Ovary (tissue), 9 donors: ENCODE data around the gene CD63. TPM values are rescaled to one million over a fixed set of nuclear protein-coding genes. Genes with fewer than 3 reads are reported as not detected.

Source experiments
- DNase-seq, 5 donors: peaks; one replicate each; pipeline ENCODE4 v3.0.0-alpha.2; 2019 to 2020
- H3K27ac ChIP-seq, 2 donors: fragments of 200-600 bp; one replicate each; pipeline versions ENCODE4 v1.5.1 to v1.8.0; 2019 to 2022
- H3K27me3 ChIP-seq: fragments of 200-600 bp; one replicate; pipeline ENCODE4 v1.8.0; 2022
- H3K36me3 ChIP-seq: fragments of 200-600 bp; sonication (generic); one replicate; pipeline ENCODE4 v1.5.1; 2019
- H3K4me1 ChIP-seq: one replicate; pipeline ENCODE4 v1.8.1; 2013; ENCODE audit warnings: mild to moderate bottlenecking, moderate library complexity; ENCODE audit not compliant: insufficient read depth
- H3K4me3 ChIP-seq: fragments of 200-600 bp; sonication (generic); one replicate; pipeline ENCODE4 v1.5.1; 2017
- H3K9me3 ChIP-seq, 2 donors: fragments of 200-600 bp in 1 of 2; sonication (generic) in 1 of 2; one replicate each; pipeline versions ENCODE4 v1.5.1 to v1.8.1; 2013 to 2019; ENCODE audit warnings: mild to moderate bottlenecking in 1 of 2, moderate library complexity in 1 of 2
- EP300 ChIP-seq: sonication (generic); formaldehyde crosslinking; IDR thresholded peaks from one replicate; pipeline ENCODE4 v1.6.1; 2017; ENCODE audit warnings: antibody characterized with exemption
- POLR2A ChIP-seq: fragments of 450-650 bp; IDR thresholded peaks from one replicate; pipeline ENCODE4 v1.6.1; 2017; ENCODE audit warnings: antibody characterized with exemption, mild to moderate bottlenecking, moderate library complexity
- WGBS, 3 donors: extraction: QIAGEN DNeasy Blood & Tissue Kit in 1 of 3; methylation state at CpG; one replicate each; pipeline versions ENCODE4 v1.1.5 to v1.1.7; 2013 to 2017; 5-methylcytosine and 5-hydroxymethylcytosine counted together
- intact Hi-C, 4 donors: fragments of 100-400 bp; cut with DNase I; formaldehyde crosslinking; loops; one replicate each; pipeline versions ENCODE4 v1.11.0 to v1.15.1; 2022 to 2023
- polyA plus RNA-seq, 2 donors: library from polyadenylated mRNA; stranded (reverse); fragments of 200-250 nt in 1 of 2; fragments of 350-450 nt in 1 of 2; fragmentation: Illumina TruSeq in 1 of 2; extraction: RNeasy Lipid Tissue Mini Kit (QIAGEN cat#74804) in 1 of 2; gene quantifications; one replicate each; pipeline ENCODE4 v1.2.3, GENCODE V29; 2013 to 2014
- total RNA-seq, 7 donors: library from RNA; depleted of rRNA in 2 of 7; stranded (reverse); fragments of >200 nt in 2 of 7; fragmentation: NEBNext Ultra II Directional in 3 of 7; extraction: Animal tissue kit (Norgen Biotek cat#: 25700) in 3 of 7; gene quantifications; one replicate each; pipeline versions ENCODE4 v1.1.0 to v1.2.4, GENCODE V29; 2016 to 2023
- TF ChIP-seq, protein P1 (sequence below), 3 donors: fragments of 450-650 bp in 2 of 3; fragments of 200-600 bp in 1 of 3; IDR thresholded peaks; one replicate each; pipeline versions ENCODE4 v1.5.1 to v1.8.0; 2016 to 2022; ENCODE audit warnings: antibody characterized with exemption in 3 of 3, mild to moderate bottlenecking in 1 of 3
- donor health status: DM: no; HTN: no; CAD: no; lungs with moderate emphysema.
- donor health status: DM: no; HTN: no; CAD: no.
- donor health status: Bipolar disorder and iron deficiency.
- donor health status: DM: yes; HTN: yes; CAD: no.
- donor health status: DM: no; HTN: no; CAD: no.
- donor health status: DM: yes; HTN: yes; CAD: no.

Gene CD63
- total and polyA plus RNA-seq, 9 donors, result 406 to 1,943 (median 762) TPM

DNA sequence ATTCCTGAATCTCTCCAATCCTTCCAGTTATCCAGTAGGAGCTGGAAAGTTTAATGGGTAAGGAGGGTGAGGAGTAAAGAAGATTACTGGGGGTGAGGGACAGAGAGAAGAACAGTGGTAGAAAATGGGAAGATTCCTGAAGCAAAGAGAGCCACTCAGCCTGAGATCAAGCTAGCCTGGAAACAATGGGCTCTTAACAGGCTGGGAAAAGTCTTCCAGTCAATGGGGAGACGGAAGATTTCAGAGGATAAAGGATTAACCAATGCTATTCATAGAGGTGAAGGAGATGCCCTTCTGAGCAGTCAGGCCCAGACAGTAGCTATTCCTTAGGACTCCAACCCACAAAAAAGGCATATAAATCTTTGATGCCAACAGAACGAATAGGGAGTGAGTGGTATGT, 28.9 kb upstream of the CD63 start:
- Histone ChIP-seq H3K27me3 (no peaks in the 10 kb centered on the region), H3K9me3 (no peaks in the 10 kb centered on the region), H3K4me1 (no peaks in the 10 kb centered on the region), H3K27ac (no peak overlapping the region), H3K36me3 (no peaks in the 10 kb centered on the region), H3K4me3 (no peak overlapping the region)
- TF ChIP-seq, protein P1, sequence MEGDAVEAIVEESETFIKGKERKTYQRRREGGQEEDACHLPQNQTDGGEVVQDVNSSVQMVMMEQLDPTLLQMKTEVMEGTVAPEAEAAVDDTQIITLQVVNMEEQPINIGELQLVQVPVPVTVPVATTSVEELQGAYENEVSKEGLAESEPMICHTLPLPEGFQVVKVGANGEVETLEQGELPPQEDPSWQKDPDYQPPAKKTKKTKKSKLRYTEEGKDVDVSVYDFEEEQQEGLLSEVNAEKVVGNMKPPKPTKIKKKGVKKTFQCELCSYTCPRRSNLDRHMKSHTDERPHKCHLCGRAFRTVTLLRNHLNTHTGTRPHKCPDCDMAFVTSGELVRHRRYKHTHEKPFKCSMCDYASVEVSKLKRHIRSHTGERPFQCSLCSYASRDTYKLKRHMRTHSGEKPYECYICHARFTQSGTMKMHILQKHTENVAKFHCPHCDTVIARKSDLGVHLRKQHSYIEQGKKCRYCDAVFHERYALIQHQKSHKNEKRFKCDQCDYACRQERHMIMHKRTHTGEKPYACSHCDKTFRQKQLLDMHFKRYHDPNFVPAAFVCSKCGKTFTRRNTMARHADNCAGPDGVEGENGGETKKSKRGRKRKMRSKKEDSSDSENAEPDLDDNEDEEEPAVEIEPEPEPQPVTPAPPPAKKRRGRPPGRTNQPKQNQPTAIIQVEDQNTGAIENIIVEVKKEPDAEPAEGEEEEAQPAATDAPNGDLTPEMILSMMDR (IDR thresholded peaks at IDR 0.05), result no peak
- TF ChIP-seq EP300 (no peak), POLR2A (no peak)
- no peak for DNase-seq
- intact Hi-C loops, result loop anchor here in 1 of 4 donors (10.0 kb wide), 1 partner anchor 57 kb away; the partner anchor contains the start of genes ORMDL2 and SARNP
- WGBS, 3 donors, result 64 to 68% (median 68%) methylated on average over 2 of the region's 2 CpGs

DNA sequence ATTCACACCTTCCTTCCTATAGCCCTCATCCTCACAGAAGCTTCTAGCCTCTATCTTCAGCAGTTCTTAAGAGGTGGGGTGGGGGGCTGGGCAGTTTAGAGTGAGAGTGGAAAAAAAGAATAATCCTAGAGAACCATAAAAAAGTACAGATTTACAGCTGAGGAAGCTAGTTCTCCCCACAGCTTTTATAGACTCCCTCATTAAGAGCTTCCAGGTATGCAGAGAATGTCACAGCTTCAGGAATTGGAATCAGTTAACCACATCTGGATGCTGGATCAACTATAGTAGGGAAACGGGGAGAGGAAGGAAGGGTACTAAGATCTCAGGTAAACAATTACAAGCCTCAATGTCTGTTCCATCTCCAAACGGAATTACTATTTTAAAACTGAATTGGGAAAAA, 26.4 kb upstream of the CD63 start:
- no peak for DNase-seq
- 58 to 65% (median 59%) methylated on average over 2 of the region's 2 CpGs for whole genome bisulfite sequencing, 3 donors
- no peak overlapping the region for H3K27ac ChIP-seq

DNA sequence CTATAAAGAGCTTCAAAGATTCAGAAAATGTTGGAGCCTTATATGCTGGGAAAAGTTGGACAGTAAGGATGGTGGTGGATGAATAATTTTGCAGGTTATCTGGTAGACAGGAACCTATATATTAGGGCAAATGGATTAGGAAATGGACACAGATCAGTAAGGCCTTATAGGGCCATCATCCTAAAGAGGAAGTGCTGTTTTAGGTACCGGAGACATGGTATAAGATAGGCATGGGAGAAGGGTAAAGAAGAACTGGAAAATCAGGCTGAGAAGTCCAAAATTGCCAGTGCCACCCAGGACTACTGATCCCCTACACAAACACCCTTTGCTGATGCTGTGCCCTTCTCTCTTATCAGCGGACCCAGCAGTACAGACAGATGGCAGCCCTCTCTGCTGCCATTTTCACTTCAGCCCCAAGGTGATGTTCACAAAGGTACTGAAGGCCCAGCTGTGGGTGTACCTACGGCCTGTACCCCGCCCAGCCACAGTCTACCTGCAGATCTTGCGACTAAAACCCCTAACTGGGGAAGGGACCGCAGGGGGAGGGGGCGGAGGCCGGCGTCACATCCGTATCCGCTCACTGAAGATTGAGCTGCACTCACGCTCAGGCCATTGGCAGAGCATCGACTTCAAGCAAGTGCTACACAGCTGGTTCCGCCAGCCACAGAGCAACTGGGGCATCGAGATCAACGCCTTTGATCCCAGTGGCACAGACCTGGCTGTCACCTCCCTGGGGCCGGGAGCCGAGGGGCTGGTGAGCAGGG, 19.6 kb upstream of the CD63 start:
- Histone ChIP-seq H3K4me3 (no peak overlapping the region), H3K27ac (no peak overlapping the region), H3K9me3 (no peaks in the 10 kb centered on the region), H3K36me3 (no peaks in the 10 kb centered on the region), H3K4me1 (peaks cover 12% of the 10 kb centered on the region), H3K27me3 (no peaks in the 10 kb centered on the region)
- WGBS, 3 donors, result 84 to 91% (median 87%) methylated on average over 18 of the region's 18 CpGs
- intact Hi-C loops, result loop anchor here in 3 of 4 donors (5.0 to 10.0 kb wide), 4 partner anchors 46 to 296 kb away; partner anchors contain the start of genes ORMDL2 (in 1 of the 3), RPS26 (in 1 of the 3) and SARNP (in 1 of the 3)
- no peak for DNase-seq
- no peak for TF ChIP-seq EP300
- no peak for TF ChIP-seq POLR2A
- TF ChIP-seq, protein P1 (IDR thresholded peaks at IDR 0.05), result no peak

More for the DNA sequence above, 26.4 kb upstream of the CD63 start:
- no peaks in the 10 kb centered on the region for H3K9me3 ChIP-seq
- H3K4me3 ChIP-seq, result no peak overlapping the region
- intact Hi-C loops, result loop anchor here in 1 of 4 donors (10.0 kb wide), 1 partner anchor 60 kb away; the partner anchor contains the start of genes ORMDL2 and SARNP
- H3K36me3 ChIP-seq, result no peaks in the 10 kb centered on the region
- H3K4me1 ChIP-seq, result no peaks in the 10 kb centered on the region
- TF ChIP-seq POLR2A, result no peak
- TF ChIP-seq EP300, result no peak
- TF ChIP-seq, protein P1 (IDR thresholded peaks at IDR 0.05), result no peak
- no peaks in the 10 kb centered on the region for H3K27me3 ChIP-seq

DNA sequence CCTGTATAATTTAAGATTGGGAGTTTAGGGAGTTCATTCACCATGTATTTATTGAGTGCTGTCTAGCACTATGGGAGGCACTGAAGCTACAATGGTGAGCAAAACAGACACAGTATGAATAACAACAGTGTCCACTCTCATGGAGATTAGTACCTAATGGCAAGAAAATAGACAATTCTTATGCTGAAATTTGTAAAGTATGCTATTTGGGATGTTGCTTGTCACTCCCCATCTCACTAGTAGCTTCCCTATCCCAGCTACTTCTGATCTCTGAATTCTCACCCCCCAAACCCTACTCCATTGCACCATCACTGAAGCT, 18.1 kb upstream of the CD63 start:
- H3K27me3 ChIP-seq, result no peaks in the 10 kb centered on the region
- TF ChIP-seq, protein P1 (IDR thresholded peaks at IDR 0.05), result no peak
- TF ChIP-seq POLR2A (no peak), EP300 (no peak)
- no peaks in the 10 kb centered on the region for H3K9me3 ChIP-seq
- intact Hi-C loops, result loop anchor here in 3 of 4 donors (5.0 to 10.0 kb wide), 4 partner anchors 48 to 298 kb away; partner anchors contain the start of genes ORMDL2 (in 1 of the 3), RPS26 (in 1 of the 3) and SARNP (in 1 of the 3)
- H3K27ac ChIP-seq, result no peak overlapping the region
- H3K4me3 ChIP-seq, result no peak overlapping the region
- DNase-seq, result no peak
- H3K4me1 ChIP-seq, result peaks cover 12% of the 10 kb centered on the region
- H3K36me3 ChIP-seq, result no peaks in the 10 kb centered on the region
